ENCODE data around the gene SPATS1.

DNA sequence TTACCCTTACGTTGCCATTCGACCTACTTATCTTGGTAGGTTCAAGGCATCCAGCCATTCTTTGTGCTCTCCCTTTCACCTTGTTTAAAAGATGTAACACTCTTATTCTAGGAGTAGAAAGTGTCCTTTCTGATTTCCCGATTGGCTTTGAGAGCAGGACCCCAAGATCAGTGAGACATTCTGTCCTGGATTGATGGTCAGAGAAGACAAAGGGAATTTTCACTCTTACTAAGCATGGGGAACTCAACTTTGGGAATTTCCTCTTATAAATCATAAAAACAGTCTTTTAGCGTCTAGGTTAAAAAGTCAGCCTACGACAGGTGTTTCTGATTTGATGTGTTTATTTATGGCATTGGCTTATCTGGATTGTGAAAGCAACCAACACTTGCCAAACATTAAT is 26.5 kb upstream of the SPATS1 start:
- TF ChIP-seq, protein P1, sequence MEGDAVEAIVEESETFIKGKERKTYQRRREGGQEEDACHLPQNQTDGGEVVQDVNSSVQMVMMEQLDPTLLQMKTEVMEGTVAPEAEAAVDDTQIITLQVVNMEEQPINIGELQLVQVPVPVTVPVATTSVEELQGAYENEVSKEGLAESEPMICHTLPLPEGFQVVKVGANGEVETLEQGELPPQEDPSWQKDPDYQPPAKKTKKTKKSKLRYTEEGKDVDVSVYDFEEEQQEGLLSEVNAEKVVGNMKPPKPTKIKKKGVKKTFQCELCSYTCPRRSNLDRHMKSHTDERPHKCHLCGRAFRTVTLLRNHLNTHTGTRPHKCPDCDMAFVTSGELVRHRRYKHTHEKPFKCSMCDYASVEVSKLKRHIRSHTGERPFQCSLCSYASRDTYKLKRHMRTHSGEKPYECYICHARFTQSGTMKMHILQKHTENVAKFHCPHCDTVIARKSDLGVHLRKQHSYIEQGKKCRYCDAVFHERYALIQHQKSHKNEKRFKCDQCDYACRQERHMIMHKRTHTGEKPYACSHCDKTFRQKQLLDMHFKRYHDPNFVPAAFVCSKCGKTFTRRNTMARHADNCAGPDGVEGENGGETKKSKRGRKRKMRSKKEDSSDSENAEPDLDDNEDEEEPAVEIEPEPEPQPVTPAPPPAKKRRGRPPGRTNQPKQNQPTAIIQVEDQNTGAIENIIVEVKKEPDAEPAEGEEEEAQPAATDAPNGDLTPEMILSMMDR (IDR thresholded peaks at IDR 0.05), result no peak
- TF ChIP-seq EP300 (IDR thresholded peaks at IDR 0.05), result no peak
